Heart left ventricle (tissue), 16 donors: ENCODE results near the gene SEC14L1. TPM values are rescaled to one million over a fixed set of nuclear protein-coding genes. Genes with fewer than 3 reads are reported as not detected.
A peak's percentile ranks its signal among the peaks of the same experiment; 100 is the strongest.

Experiments used
- ATAC-seq, 4 donors: fragments of 200-7000 bp; cut with Tn5 transposase; one replicate each; pipeline ENCODE4 v1.9.1; 2020 to 2022; ENCODE audit warnings: moderate library complexity in 4 of 4, mild to moderate bottlenecking in 3 of 4, moderate number of reproducible peaks in 1 of 4
- DNase-seq, 5 donors: peaks; one replicate each; pipeline ENCODE4 v3.0.0-alpha.2; 2020
- H3K27ac ChIP-seq, 12 donors: fragments of 200-600 bp; sonication (generic) in 4 of 12; one replicate each; pipeline versions ENCODE4 v1.5.0 to v1.8.0; 2016 to 2022; ENCODE audit warnings: mild to moderate bottlenecking in 2 of 12
- H3K27me3 ChIP-seq, 9 donors: fragments of 200-600 bp; sonication (generic) in 2 of 9; one replicate each; pipeline versions ENCODE4 v1.5.1 to v1.8.0; 2016 to 2022; ENCODE audit warnings: mild to moderate bottlenecking in 3 of 9
- H3K36me3 ChIP-seq, 9 donors: fragments of 200-600 bp; sonication (generic) in 2 of 9; one replicate each; pipeline versions ENCODE4 v1.5.0 to v1.8.0; 2018 to 2022; ENCODE audit warnings: mild to moderate bottlenecking in 2 of 9
- H3K4me1 ChIP-seq, 12 donors: fragments of 200-600 bp; sonication (generic) in 4 of 12; one replicate each; pipeline versions ENCODE4 v1.5.0 to v1.8.0; 2016 to 2022; ENCODE audit warnings: mild to moderate bottlenecking in 3 of 12
- H3K4me3 ChIP-seq, 12 donors: fragments of 200-600 bp; sonication (generic) in 4 of 12; one replicate each; pipeline versions ENCODE4 v1.5.0 to v1.8.0; 2017 to 2022; ENCODE audit warnings: mild to moderate bottlenecking in 9 of 12, moderate library complexity in 4 of 12
- H3K9me3 ChIP-seq, 12 donors: fragments of 200-600 bp; sonication (generic) in 4 of 12; one replicate each; pipeline versions ENCODE4 v1.5.0 to v1.8.0; 2016 to 2022; ENCODE audit warnings: mild to moderate bottlenecking in 1 of 12
- POLR2A ChIP-seq, 2 donors: fragments of 450-650 bp; IDR thresholded peaks; one replicate each; pipeline ENCODE4 v1.6.1; 2017; ENCODE audit warnings: antibody characterized with exemption in 2 of 2, mild to moderate bottlenecking in 2 of 2, moderate library complexity in 2 of 2
- WGBS, 4 donors: extraction: QIAGEN DNeasy Blood & Tissue Kit in 2 of 4; methylation state at CpG; one replicate each; pipeline versions ENCODE4 v1.1.5 to v1.1.7; 2013 to 2018; 5-methylcytosine and 5-hydroxymethylcytosine counted together
- intact Hi-C, 10 donors: fragments of 100-400 bp; cut with DNase I; formaldehyde crosslinking; loops; one replicate each; pipeline versions ENCODE4 v1.11.1 to v1.14.2; 2022
- polyA plus RNA-seq, 2 donors: library from polyadenylated mRNA; stranded (reverse); fragments of 200-250 nt; gene quantifications; one replicate each; pipeline ENCODE4 v1.2.3, GENCODE V29; 2013
- total RNA-seq, 9 donors: library from RNA; depleted of rRNA in 2 of 9; stranded (reverse); fragments of >200 nt in 2 of 9; fragmentation: NEBNext Ultra II Directional in 3 of 9; extraction: Animal tissue kit (Norgen Biotek cat#: 25700) in 3 of 9; gene quantifications; one replicate each; pipeline versions ENCODE4 v1.1.0 to v1.2.4, GENCODE V29; 2016 to 2023
- TF ChIP-seq, protein P1 (sequence below), 12 donors: fragments of 200-600 bp; sonication (generic) in 4 of 12; IDR thresholded peaks; one replicate each; pipeline versions ENCODE4 v1.5.0 to v1.8.0; 2018 to 2022; ENCODE audit warnings: antibody characterized with exemption in 12 of 12, mild to moderate bottlenecking in 5 of 12
- donor health status: ischemic (EF 13 %, LVEDD 7.1; RV severe dilation, severe dysfunction).
- donor health status: healthy with polysubstance abuse.
- donor health status: DM: no; HTN: yes; CAD: no.
- donor health status: DM: no; HTN: no; CAD: no.
- donor health status: ischemic (EF 25% LVEDD 6.9; RV normal size, moderate dysfunction).
- donor health status: ischemic (EF 25% LVEDD 5.7; RV mildly dilated, moderate dysfunction).
- donor health status: healthy.
- donor health status: DM: yes; HTN: yes; CAD: no.
- donor health status: ischemic (EF 35%, LVEDD 5.7; RV mildly dilated, moderate dysfunction).
- donor health status: nonischemic (EF 11% LVEDD 7.7; RV severe dilation, severe dysfunction).
- donor health status: DM: yes; HTN: yes; CAD: no.
- donor health status: PGD.
- donor health status: ischemic (EF 29% LVEDD 5.4; RV normal size, mild dysfunction).
- donor health status: nonischemic (EF 23%, LVEDD 6.1; RV moderate dilation, normal function).

Gene SEC14L1
- total and polyA plus RNA-seq, 11 donors = 26.6 to 116 (median 53.7) TPM

DNA sequence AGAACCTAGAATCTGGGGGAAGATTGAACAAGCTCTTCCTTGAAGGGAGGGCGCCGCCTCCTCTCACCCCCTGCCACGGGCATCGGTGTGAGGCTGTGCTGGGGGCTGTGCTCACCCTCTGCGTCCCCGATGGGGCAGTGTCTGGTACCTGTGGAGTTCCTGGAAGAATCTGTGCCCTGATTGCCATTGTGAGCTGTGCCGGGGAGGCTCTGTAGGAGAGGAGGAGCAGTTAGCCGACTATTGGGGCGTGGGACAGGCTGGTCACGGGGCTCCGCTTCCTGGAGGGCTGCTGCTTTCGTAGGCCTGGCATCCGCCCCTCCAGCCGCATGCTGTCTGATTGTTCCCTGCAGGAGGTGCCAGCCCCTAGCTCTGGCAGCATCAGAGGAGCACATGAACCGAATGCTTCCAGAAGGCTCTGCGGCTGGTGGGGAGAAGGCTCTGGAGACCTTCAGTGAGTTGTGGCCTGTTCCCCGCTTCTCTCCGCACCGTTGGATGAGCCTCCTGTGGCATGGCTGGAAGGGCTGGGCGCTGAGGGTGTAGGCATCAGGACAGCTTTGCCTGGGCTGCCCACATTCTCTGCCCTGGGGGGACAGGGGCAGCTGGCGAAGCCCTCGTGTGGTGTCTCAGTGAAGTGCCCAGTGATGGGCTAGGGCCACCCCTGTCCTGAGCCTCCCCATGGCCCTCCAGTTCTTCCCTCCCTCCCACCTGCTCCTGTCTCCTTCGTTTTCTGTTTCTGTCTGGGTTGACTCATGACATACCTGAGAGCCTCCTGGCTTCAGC is 86.9 kb downstream of the SEC14L1 start:
- TF ChIP-seq, protein P1, sequence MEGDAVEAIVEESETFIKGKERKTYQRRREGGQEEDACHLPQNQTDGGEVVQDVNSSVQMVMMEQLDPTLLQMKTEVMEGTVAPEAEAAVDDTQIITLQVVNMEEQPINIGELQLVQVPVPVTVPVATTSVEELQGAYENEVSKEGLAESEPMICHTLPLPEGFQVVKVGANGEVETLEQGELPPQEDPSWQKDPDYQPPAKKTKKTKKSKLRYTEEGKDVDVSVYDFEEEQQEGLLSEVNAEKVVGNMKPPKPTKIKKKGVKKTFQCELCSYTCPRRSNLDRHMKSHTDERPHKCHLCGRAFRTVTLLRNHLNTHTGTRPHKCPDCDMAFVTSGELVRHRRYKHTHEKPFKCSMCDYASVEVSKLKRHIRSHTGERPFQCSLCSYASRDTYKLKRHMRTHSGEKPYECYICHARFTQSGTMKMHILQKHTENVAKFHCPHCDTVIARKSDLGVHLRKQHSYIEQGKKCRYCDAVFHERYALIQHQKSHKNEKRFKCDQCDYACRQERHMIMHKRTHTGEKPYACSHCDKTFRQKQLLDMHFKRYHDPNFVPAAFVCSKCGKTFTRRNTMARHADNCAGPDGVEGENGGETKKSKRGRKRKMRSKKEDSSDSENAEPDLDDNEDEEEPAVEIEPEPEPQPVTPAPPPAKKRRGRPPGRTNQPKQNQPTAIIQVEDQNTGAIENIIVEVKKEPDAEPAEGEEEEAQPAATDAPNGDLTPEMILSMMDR (IDR thresholded peaks at IDR 0.05) = no peak
- TF ChIP-seq POLR2A (IDR thresholded peaks at IDR 0.05) = no peak
- Histone ChIP-seq H3K4me3 (peak overlapping the region in 4 of 12 donors; percentile 20 to 30 (median 23)), H3K27ac (peak overlapping the region in 8 of 12 donors; percentile 35 to 69 (median 66)), H3K9me3 (peaks cover 0 to 9% (median 0%) of the 10 kb centered on the region in 12 donors), H3K4me1 (peaks cover 0 to 26% (median 6%) of the 10 kb centered on the region in 12 donors), H3K27me3 (no peaks in the 10 kb centered on the region), H3K36me3 (no peaks in the 10 kb centered on the region)
- 83 to 88% (median 86%) methylated on average over 20 to 23 of the region's 23 CpGs for WGBS, 4 donors
- ATAC-seq (peak in 3 of 4 donors; percentile 20 to 54 (median 30)), DNase-seq (no peak)
- intact Hi-C loops = no loop called here

DNA sequence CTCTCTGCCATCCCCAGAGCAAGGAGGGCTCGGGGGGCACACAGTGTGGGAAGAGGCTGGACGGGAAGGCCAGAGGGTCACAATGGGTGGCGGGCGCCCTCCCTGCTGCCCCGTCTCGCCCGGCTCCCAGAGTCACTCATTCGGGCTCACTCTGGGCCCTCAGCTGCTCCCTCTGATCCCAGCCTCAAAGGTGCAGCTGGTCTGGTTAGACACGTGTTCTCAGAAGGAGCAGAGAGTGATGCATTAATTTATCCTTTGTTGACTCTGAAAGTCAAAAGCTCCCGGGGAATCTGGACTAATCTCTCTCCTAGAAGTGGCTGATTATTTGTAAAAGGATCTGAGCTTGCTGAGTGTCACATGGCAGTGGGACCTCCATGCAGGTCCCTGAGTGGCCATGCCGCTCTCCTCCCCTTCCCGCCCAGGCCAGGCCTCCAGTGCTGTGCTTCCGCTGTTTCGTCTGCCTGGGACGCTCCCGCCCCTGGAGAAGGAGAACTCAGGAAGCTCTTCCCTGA is 87.5 kb downstream of the SEC14L1 start:
- H3K4me3 ChIP-seq = no peak overlapping the region
- H3K36me3 ChIP-seq = no peaks in the 10 kb centered on the region
- TF ChIP-seq, protein P1 (IDR thresholded peaks at IDR 0.05) = no peak
- TF ChIP-seq POLR2A (IDR thresholded peaks at IDR 0.05) = no peak
- no peaks in the 10 kb centered on the region for H3K27me3 ChIP-seq
- intact Hi-C loops = no loop called here
- peaks cover 0 to 20% (median 4%) of the 10 kb centered on the region in 12 donors for H3K4me1 ChIP-seq
- ATAC-seq = peak in 3 of 4 donors; percentile 31 to 80 (median 55)
- 70 to 78% (median 74%) methylated on average over 16 of the region's 16 CpGs for WGBS, 4 donors
- peak overlapping the region in 7 of 12 donors; percentile 38 to 68 (median 59) for H3K27ac ChIP-seq
- peak in 2 of 5 donors; percentile 41 to 45 for DNase-seq
- peaks cover 0 to 9% (median 0%) of the 10 kb centered on the region in 12 donors for H3K9me3 ChIP-seq

DNA sequence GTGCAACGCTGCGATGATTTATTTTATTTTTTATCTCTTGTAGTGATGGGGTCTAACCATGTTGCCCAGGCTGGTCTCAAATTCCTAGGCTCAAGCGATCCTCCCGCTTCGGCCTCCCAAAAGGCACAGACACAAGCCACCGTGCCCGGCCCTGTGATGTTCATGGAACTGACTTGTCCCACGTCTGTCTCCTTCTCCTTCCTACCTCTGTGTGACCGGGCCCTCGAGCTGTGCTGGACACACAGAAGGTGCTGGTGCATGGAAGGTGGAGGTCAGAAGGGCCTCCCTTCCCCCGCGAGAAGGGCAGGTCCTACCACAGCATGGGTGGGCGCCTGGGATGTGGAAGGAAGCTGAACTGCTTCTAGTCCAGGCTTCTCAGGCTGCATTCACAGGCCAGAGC is 88.0 kb downstream of the SEC14L1 start:
- H3K27ac ChIP-seq = peak overlapping the region in 3 of 12 donors; percentile 38 to 68 (median 66)
- peaks cover 0 to 17% (median 3%) of the 10 kb centered on the region in 12 donors for H3K4me1 ChIP-seq
- TF ChIP-seq, protein P1 (IDR thresholded peaks at IDR 0.05) = no peak
- no peak for TF ChIP-seq POLR2A (IDR thresholded peaks at IDR 0.05)
- DNase-seq (no peak), ATAC-seq (no peak)
- no peak overlapping the region for H3K4me3 ChIP-seq
- 83 to 88% (median 84%) methylated on average over 13 of the region's 13 CpGs for WGBS, 4 donors
- H3K9me3 ChIP-seq = peaks cover 0 to 9% (median 0%) of the 10 kb centered on the region in 12 donors
- intact Hi-C loops = no loop called here
- no peaks in the 10 kb centered on the region for H3K27me3 ChIP-seq
- H3K36me3 ChIP-seq = no peaks in the 10 kb centered on the region

DNA sequence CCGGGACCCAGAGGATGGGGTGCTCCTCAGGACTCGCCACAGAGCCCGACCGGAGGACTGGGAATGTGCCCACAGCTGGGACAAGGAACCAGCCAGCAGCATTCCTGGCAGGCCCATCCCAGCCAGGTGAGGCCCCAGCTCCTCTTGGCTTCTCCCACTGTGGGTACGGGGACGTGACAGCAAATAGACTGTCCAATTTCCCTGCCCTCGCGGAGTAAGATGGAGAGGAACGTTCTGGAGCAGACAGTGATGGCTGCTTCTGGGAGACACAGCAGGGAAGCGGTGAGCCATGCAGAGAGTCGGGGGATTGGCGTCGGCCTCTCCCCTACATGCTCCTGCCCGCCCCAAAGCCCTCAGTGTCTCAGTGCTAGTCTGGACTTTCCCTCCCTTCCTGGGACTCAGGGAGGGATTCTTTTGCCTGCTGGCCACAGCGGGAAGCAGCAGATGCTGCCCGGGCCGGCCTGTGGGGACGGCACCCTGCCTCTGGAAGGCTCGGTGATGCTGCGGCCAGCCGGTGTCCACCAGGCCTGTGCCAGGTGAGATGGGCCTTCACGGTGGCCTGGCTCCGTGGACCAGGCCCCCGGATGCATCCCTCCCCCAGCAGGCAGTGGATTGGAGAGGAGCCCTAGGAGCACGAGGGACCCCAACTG is 89.1 kb downstream of the SEC14L1 start:
- Histone ChIP-seq H3K4me3 (no peak overlapping the region), H3K36me3 (no peaks in the 10 kb centered on the region), H3K9me3 (peaks cover 0 to 6% (median 0%) of the 10 kb centered on the region in 12 donors), H3K27me3 (no peaks in the 10 kb centered on the region), H3K27ac (no peak overlapping the region), H3K4me1 (peaks cover 0 to 17% (median 3%) of the 10 kb centered on the region in 12 donors)
- no peak for DNase-seq
- WGBS, 4 donors = 92 to 96% (median 93%) methylated on average over 14 to 25 of the region's 25 CpGs
- ATAC-seq = no peak
- no peak for TF ChIP-seq POLR2A (IDR thresholded peaks at IDR 0.05)
- TF ChIP-seq, protein P1 (IDR thresholded peaks at IDR 0.05) = no peak
- intact Hi-C loops = no loop called here
